Measurements from ENCODE around the gene CYS1. TPM values are rescaled to one million over a fixed set of nuclear protein-coding genes. Genes with fewer than 3 reads are reported as not detected.
A peak's percentile ranks its signal among the peaks of the same experiment; 100 is the strongest.

The CYS1 gene
- total RNA-seq, 3 donors from 2014 or later: 0.58 to 5.1 (median 0.98) TPM

DNA sequence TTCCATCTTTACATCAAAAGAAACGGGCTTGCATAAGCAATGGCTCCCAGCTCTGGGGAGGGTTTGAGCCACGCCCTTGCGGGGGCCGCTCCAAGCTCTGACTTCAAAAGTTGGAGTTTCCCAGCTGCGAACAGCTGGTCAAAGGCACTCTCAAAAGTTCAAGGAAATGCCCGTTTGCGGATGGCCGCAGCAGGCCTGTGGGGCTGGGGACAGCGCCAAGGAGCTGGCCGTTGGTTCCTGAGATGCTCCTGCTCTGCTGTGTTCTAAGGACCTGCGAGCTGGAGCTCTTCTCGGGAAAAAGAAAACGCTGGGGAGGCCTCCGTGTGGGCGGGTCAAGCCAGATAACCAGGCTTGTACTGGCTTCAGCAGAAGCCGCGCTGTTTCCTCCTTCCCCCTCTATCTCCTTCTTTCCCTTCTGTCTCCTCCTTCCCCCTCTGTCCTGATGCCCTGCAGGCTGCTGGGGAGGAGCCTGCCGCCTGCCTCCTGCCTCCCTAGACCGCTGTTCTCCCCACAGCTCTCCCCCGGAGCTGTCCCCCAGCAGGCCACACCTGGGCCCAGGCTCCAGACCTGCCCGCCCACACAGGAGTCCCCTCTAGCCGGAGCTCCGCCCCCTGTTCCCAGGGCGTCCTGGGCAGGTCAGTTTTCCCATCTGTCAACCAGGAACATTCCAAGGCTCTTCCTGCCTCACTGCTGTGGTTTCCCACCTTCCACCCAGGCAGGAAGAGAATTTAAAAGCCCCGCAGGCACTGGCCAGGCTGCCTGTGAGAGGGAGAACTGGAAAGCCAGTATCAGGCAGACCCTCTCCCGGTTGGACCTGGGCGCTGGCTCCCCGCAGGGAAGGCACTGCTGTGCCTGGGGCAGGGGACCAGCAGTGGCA lies 22.7 kb downstream of the CYS1 start:
- Histone ChIP-seq H3K36me3 (ENCODE audit: low read depth) (no peaks in the 10 kb centered on the region), H3K4me1 (ENCODE audit: low read depth) (peaks cover 12% of the 10 kb centered on the region), H3K4me3 (no peak overlapping the region), H3K9me3 (no peaks in the 10 kb centered on the region)
- peak; percentile 88 for ATAC-seq
- no peak for TF ChIP-seq CTCF (IDR thresholded peaks at IDR 0.05)
- intact Hi-C loops (cut with DNase I, micrococcal nuclease): loop anchor here in 1 of 2 donors (10.0 kb wide), 1 partner anchor 243 kb away; no protein-coding TSS in a partner anchor
- DNase-seq: peak; percentile 69 to 84 (median 74)

GRCh38 chr2:10056439-10056838 lies 23.8 kb downstream of the CYS1 start:
- no peaks in the 10 kb centered on the region for H3K36me3 ChIP-seq (ENCODE audit: low read depth)
- H3K4me1 ChIP-seq (ENCODE audit: low read depth): peaks cover 12% of the 10 kb centered on the region
- intact Hi-C loops (cut with DNase I, micrococcal nuclease): loop anchor here in 1 of 2 donors (10.0 kb wide), 1 partner anchor 242 kb away; no protein-coding TSS in a partner anchor
- H3K4me3 ChIP-seq: no peak overlapping the region
- ATAC-seq: no peak
- no peaks in the 10 kb centered on the region for H3K9me3 ChIP-seq
- DNase-seq: peak in 1 of 3 donors; percentile 29
- TF ChIP-seq CTCF (IDR thresholded peaks at IDR 0.05): no peak

DNA sequence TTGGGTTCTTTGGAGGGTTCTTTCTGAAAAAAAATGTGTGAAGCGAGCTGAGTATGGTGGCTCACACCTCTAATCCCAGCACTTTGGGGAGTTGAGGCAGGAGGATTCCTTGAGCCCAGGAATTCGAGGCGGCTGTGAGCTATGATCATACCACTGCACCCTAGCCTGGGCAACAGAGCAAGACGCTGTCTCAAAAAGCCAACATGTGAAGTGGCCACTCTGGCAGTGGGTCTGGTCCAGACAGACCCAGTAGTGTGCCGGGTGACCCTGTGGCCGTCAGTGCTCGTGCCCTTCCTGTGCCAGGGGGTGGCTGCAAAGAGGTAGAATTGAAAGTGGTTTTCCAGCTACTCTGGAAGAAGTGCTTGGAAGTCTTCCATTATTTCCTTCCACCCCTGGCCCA lies 25.2 kb downstream of the CYS1 start:
- intact Hi-C loops (cut with DNase I, micrococcal nuclease): loop anchor here (5.0 to 10.0 kb wide), 2 partner anchors 240 to 243 kb away; no protein-coding TSS in a partner anchor
- no peaks in the 10 kb centered on the region for H3K36me3 ChIP-seq (ENCODE audit: low read depth)
- no peak for ATAC-seq

GRCh38 chr2:10054424-10054823 lies 25.8 kb downstream of the CYS1 start:
- H3K4me1 ChIP-seq (ENCODE audit: low read depth): peaks cover 12% of the 10 kb centered on the region
- intact Hi-C loops (cut with DNase I, micrococcal nuclease): loop anchor here (5.0 to 10.0 kb wide), 2 partner anchors 240 to 242 kb away; no protein-coding TSS in a partner anchor
- H3K4me3 ChIP-seq: no peak overlapping the region
- TF ChIP-seq CTCF (IDR thresholded peaks at IDR 0.05): no peak
- H3K9me3 ChIP-seq: no peaks in the 10 kb centered on the region
- H3K36me3 ChIP-seq (ENCODE audit: low read depth): no peaks in the 10 kb centered on the region
- DNase-seq (peak in 1 of 3 donors; percentile 18), ATAC-seq (no peak)

More for the DNA sequence above, 25.2 kb downstream of the CYS1 start:
- Histone ChIP-seq H3K9me3 (no peaks in the 10 kb centered on the region), H3K4me1 (ENCODE audit: low read depth) (peaks cover 12% of the 10 kb centered on the region), H3K4me3 (no peak overlapping the region)
- TF ChIP-seq CTCF (IDR thresholded peaks at IDR 0.05): no peak
- peak in 1 of 3 donors; percentile 27 for DNase-seq

GRCh38 chr2:10053351-10053750 lies 26.9 kb downstream of the CYS1 start:
- ATAC-seq: no peak
- peak in 1 of 3 donors; percentile 8 for DNase-seq
- no peak for TF ChIP-seq CTCF (IDR thresholded peaks at IDR 0.05)
- H3K9me3 ChIP-seq: no peaks in the 10 kb centered on the region
- H3K4me1 ChIP-seq (ENCODE audit: low read depth): peaks cover 12% of the 10 kb centered on the region
- no peak overlapping the region for H3K4me3 ChIP-seq
- H3K36me3 ChIP-seq (ENCODE audit: low read depth): no peaks in the 10 kb centered on the region
- intact Hi-C loops (cut with DNase I, micrococcal nuclease): loop anchor here (5.0 to 10.0 kb wide), 2 partner anchors 239 to 241 kb away; no protein-coding TSS in a partner anchor

All from mucosa of descending colon (tissue), 3 donors.